GM21360 (cell line): Measurements from ENCODE around the gene ZBED4.

Source experiments
- ATAC-seq: cut with Tn5 transposase; IDR thresholded peaks from one replicate; pipeline ENCODE4 v1.9.1; 2021; ENCODE audit warnings: mild to moderate bottlenecking, moderate library complexity; ENCODE audit not compliant: unreplicated experiment

ZBED4 gene

DNA sequence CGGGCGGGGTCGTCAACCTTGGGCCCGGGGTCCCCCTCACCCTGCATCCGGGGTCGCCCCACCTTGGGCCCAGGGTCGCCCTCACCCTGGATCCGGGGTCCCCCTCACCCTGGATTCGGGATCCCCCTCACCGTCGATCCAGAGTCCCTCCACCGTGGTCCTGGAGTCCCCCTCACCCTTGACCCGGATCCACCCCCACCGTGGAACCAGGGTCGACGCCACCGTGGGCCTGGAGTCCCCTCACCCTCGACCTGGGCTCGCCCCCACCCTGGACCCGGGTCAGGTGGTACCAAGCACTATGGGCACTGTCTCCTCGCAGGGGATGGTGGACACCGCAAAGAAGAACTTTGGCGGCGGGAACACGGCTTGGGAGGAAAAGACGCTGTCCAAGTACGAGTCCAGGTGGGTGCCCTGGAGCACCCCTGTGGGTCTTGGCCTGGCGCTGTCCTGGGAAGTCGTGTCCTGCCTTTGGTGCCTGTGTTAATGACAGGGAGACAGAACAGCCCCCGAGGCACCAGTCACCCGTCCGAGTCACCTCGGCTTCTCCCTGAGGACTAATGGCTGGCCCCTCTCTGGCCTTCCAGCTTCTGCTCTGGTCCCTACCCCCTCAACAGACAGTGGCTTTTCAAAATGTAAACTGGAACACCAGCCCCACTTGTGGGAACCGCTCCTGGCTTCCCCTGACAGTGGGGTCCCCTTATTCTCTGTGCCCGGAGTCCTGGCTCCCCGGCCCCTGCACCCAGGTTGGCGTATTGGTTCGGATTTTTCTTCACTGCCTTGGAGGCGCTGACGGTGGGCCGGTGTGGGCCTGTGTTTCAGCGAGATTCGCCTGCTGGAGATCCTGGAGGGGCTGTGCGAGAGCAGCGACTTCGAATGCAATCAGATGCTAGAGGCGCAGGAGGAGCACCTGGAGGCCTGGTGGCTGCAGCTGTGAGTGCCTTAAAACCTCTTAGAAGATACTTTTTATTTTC, 65.6 kb downstream of the ZBED4 start:
- no peak for ATAC-seq

DNA sequence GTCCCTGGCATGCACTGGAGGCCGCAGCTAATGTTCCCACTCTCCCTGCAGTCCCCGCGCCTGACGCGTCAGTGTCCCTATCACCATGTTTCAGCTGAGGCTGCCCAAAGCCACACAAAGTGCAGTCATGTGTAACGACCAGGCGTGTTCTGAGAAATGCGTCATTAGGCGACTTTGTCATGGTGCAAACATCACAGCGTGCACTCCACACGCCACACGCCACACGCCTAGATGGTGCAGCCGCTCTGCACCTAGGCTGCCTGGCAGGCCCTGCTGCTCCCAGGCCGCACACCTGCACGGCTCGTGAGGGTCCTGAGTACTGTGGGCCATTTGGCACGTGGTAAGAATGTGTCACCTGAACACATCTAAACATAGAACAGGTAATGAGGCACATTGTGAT, 67.2 kb downstream of the ZBED4 start:
- no peak for ATAC-seq

DNA sequence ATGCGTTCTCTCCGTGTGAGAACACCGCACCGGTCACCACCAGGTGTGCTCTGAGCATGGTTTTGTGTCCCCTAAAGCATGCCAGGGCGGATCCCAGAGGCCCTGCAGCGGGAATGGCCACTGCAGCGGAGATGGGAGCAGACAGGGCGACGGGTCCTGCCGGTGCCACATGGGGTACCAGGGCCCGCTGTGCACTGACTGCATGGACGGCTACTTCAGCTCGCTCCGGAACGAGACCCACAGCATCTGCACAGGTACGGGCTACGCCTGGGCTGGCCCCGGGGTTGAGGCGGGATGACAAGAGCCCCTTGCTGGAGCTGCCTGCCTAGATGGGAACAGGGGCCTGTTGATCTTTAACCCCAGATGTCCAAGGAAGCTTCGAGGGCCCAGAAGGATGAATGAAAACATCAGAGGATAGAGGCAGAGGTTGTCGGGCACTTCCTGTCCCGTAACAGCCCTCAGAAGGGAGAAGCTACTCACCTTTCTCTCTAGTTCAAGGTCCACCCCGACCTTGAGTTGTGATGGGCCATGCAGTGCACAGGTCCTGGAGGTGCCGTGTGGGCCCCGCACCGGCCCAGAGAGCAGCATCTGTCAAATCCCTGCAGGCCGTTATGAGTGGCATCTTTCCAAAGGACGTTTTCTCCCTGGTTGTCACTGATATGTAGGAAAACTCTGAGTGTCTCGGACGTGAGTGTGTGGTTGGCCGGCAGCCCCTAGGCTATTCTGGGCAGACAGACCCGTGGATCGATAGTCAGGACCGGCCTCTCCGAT, 68.0 kb downstream of the ZBED4 start:
- ATAC-seq: no peak

DNA sequence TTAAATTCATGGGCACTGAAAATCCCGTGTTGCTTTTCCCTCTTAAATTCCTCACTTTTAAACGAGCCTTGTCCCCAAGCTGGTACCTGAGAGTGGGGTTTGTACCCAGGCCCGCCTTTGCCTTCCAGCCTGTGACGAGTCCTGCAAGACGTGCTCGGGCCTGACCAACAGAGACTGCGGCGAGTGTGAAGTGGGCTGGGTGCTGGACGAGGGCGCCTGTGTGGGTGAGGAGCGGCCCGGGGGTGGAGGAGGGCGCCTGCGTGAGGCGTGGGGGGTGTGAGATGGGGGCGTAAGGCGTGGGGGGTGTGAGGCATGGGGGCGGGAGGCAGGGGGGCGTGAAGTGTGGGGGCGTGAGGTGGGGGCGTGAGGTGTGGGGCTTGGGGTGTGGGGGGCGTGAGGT, 68.8 kb downstream of the ZBED4 start:
- ATAC-seq: no peak

DNA sequence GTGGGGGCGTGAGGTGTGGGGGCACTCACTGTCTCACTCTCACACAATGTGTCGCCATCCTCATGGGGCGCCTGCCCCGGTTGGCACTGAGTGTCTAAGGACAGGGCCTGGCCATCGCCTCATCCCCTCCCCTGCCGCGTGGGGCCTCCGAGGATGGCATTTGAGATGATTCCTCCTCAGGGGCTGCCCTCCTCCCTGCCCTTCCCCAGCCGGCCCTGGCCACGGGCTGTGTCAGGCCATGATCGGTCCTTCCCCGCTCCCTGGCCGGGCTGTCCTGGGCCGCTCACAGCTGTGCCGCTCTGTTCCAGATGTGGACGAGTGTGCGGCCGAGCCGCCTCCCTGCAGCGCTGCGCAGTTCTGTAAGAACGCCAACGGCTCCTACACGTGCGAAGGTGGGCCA, 69.3 kb downstream of the ZBED4 start:
- ATAC-seq: no peak

DNA sequence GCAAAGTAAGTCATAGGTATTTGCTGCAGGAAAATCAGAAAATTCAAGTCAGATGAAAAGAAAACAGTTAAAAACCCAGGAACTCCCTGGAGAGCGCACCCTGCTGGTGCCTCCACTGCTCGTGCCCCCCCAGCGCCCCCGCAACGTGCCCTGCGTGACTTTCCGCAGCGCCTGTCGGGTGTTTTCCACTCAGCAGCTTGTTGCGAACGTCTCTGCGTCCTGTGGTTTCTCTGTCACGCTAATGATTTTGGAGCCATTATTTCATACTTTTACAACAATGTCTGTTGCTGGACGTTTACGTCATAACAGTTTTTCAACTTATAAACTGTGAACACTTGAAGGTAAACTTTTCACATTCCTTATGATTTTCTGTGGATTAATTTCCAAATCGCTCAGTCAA, 69.8 kb downstream of the ZBED4 start:
- no peak for ATAC-seq

DNA sequence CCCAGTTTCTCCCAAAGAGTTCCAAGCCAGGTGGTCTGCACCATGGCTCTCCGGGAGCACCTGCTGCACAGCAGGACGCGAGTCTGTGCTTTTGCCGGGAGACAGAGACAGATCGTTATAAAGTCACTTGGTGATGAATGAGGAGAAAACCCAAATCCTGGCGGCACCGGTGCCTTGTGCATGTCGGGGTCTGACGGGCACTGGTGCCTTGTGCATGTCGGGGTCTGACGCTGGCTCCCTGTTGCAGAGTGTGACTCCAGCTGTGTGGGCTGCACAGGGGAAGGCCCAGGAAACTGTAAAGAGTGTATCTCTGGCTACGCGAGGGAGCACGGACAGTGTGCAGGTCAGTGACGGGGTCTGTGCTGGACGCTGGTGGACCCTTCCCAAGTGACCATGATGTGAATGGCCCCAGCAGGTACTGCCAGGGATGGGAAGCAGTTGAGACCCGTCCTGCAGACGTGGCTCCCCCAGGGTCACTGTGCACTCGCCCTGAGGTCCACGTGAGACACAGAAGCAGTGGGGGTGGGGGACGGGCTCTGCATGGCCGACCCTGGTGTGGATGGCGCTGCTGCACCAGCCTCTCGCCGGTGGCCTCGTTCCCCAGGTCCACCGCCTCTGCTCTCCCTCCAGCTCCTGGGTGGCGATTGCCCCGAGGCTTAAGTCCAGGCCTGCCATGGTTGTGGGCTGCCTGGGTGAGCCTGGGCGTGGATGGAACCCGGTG, 70.6 kb downstream of the ZBED4 start:
- ATAC-seq: no peak

DNA sequence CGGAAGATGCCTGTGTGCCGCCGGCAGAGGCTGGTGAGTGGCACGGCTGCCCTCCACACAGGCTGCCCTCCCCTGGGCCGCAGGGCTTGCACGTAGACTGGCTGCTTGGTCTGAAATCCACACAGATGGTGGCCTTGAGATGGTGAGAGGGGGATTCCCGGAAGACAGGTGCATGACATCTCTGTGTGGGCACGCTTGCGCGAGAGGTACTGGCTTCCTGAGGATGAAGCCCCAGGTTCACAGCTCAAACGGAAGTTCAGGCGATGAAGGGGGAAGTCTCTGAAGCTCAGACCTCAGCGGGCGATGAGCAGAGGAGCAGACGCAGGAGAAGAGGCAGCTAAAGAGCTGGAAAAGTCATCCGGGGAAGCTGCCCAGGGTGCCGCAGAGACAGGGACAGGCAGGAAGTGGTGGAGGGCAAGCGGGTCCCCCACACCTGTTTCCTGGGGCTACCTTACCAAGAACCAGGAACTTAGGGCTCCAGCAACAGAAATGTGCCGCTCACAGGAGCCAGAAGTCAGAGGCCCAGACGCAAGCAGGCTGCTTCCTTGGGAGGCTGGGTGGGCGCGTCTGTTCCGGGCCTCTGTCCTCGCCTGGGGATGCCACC, 72.0 kb downstream of the ZBED4 start:
- ATAC-seq: no peak

DNA sequence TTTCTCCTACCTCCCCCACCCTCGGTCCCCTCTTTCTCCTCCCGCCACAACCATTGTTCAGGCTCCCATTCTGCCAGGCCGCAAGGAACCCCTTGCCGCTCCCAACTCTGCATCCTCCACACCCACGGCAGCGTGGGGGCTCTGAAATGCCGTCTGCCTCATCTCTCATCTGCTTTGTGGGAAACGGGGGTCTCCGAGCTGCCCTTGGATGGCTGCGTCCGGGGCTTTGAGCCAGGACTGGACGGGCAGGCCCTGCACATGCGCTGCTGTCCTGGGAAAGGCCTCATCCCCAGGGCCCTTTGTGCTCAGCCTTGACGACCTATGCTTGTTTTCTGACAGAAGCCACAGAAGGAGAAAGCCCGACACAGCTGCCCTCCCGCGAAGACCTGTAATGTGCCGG, 73.3 kb downstream of the ZBED4 start:
- no peak for ATAC-seq

DNA sequence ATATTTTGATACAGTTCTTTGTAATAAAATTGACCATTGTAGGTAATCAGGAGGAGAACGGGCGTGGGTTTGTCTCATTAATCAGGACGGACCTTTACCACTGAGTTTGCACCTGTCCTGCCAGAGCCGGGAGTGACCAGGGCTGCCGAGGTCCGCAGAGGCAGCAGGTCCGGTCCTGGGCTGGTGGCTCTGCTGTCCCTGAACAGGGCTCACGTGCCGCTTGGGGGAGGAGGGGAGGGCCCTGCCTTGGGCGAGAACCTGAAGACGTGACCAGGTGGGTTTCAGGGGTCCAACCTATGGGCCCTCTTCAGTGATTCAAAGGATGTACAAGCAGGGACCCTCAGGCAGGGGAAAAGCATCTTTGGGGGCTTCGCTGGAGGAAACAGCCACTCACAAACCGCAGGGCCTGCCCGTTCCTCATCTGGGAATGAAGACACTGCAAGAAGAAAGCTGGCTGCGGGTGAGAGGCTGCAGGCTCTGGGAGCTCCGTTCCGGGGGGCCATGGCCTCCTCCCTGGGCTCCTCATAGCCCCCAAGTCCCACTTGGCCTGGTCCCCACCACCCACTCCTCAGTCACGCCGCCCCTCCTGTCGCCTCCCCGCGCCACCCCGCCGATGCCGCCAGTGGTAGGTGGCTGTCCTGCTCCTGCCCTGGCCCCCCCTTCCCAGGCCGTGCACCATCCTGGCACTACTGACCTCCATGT, 74.0 kb downstream of the ZBED4 start:
- no peak for ATAC-seq

DNA sequence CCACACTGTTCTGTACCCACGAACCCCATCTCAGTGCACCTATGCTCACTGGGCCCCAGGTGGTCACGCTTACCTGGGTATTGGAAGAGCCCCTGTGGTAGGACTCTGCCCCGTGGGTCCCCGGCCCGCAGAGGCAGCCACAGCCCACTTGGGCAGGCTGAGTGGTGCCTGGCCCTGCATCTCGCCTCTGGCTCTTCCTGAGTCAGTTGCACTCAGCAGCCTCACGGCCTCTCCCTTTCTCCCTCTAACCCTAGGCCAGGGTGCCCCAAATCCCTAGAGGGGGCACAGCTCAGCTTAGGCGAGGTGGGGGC, 74.5 kb downstream of the ZBED4 start:
- no peak for ATAC-seq

DNA sequence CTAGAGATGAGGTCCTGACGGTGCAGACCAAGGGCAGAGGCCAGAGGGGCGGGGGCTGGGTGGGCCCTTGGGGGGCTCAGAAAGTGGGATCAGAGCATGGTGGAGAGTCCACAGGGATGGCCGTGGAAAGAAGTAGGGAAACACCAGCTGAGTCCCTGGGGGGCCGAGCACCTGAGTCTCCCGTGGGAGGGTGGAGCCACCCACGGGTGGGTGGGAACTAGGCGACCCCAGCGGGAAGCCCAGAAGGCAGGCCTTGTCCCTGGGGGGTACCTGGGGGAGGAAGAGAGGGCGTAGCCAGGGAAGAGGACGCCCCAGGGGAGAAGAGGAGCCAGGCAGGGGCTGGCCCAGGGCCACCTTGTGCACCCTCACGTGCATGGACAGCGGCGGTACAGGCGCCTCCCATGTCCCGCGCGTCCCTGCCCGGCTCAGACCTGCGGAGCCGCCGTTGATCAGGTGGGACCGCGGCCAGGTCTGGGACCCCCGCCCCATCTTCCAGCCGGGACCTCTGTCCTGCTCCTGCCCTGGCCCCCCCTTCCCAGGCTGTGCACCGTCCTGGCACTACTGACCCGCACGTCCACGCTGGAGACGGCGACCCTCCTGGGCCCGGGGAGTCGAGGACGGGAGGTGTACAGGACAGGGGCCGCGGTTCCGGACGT, 75.0 kb downstream of the ZBED4 start:
- ATAC-seq: no peak

DNA sequence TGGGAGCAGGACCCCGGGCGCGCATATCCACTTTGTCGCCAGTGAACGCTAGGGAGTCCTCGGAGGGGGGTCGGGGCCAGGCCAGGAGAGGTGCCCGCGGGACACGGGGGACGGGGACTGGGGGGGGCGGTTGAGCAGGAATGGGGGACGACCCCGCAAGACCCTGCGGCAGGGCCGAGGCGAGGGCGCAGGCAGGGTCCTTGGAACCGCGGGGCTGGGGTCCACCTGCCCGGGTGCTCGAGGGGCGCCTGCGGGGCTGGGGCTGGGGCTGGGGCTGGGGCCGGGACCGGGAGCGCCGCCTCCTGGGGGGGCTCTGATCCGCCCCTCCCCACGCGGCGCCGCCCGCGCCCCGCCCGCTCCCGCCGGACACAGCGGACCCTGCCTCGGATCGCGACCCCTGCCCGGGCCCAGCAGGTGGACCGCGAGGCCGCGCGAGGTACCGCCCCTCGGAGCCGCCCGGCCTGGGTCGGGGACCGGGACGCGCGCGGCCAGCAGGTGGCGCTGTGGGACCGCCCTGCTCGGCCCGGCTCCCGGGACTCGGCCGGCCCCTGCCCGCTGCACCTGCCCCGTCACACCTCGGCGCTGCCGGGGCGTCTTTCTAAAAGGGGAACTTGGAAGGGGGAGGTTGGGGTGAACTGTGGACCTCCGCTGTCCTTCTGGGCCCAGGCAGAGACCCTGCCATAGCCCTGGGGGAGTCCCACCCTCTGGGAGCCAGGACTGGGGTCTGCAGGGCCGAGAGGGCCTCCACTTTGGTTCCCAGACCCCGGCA, 75.8 kb downstream of the ZBED4 start:
- no peak for ATAC-seq

DNA sequence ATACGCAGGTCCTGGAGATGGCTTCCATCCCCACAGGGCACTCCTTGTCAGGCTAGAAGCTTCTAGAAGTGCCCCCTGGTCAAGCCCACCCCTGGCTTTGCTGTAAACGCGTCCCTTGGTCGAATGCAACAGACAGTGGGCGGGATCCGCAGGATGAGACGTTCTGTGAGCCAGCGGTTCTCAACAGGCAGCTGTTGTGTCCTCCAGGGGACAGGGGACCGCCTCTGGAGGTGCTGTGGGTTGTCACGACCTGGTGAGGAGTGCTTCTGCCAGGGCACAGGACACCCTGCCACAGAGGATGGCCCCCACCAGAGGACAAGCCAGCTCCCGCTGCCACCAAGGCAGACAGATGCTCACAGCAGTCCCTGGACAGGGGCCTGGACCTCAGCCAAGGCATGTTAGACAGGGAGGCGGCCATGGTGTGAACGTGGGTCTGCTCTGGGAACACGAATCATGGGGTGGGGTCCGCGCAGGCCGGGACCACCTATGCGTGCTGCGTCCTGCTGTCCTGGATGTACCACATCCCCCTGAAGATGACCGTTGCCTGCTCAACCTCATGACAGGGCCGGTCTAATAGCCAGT, 76.4 kb downstream of the ZBED4 start:
- no peak for ATAC-seq

DNA sequence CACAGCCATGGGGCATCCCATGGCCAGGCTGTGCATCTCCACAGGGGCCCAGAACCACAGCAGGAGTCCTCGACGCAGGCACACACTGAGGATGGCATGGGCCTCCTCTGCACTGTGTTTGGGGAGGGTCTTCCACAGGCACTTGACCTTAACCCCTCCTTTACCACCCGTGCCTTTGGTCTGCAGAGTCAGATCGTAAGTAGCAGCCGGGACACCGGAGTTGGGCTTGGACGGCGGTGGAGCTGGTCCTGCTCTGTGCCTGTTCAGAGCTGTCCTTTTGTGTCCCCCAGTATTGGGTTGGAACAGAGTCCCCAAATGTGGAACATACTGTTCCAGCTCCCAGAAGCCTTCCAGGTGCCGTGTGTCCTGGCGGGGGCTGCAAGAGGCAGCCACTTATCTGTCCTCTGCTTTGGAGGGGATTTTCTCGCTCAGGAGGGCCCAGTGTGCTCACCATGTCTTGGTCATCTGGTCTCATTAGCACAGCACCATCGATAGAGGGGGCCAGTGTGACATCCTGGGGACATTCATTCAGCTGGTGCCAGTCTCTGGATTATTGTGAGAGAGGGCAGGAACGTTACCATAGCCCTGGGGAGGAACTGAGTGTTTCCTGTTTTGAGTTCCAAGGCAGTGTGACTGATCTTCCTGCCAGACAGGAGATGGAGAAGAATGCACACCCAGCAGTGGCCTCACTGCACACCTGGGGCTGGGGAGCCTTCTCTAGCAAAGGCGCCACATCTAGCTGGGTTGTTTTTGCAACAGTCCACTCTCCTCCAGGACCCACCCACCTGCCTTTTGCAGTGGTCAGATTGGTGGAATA, 77.2 kb downstream of the ZBED4 start:
- no peak for ATAC-seq

DNA sequence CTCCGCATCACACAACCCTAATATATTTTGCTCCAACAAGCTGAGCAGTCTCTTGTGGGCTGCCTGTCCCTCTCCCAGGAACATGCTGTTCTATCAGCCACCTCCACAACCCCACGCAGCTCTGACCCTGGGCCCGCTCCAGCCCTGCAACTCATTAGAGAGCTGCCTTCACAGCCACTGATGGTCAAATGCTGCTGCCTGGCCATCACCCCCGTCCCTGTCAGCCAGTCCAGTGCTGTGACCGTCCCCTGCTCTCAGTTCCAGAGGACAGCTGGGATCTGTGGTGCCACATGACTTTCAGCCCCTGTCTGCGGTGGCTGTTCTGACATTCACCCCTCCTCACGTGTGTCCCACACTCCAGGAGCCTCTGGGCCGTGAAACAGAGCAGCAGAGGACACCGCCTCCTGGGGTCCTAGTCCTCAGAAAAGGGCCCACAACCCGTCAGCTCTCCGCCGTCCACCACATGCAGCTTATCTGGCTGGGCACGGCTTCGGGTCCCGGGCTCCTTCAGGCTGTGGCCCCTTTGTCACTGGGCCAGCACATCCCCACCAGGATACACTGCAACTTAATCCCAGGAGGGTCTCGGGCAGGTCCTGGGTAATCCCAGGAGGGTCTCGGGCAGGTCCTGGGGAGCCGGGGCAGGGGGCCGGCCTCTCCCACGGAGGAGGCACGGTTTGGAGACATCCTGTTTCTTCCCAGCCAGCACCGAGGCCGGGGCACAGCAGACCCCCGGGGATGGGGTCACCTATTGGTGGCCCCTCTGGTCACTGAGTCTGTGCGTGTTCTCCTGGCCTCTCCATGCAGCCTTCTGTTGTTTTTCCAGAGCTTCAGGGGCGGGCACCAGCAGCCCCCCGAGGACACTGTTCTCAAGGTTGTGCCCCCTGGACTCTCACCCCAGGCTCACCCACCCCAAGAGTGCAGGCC, 79.9 kb downstream of the ZBED4 start:
- ATAC-seq: no peak
